SK-N-MC (cell line): ENCODE measurements around the gene CIRBP.

Experiments used
- EZH2 ChIP-seq: fragments of 200-600 bp; sonication (generic); IDR thresholded peaks from one replicate; pipeline ENCODE4 v1.6.1; 2017; ENCODE audit warnings: antibody characterized with exemption
- FOXP2 ChIP-seq: optimal IDR thresholded peaks from 2 replicates; pipeline ENCODE3; 2011; ENCODE audit warnings: mild to moderate bottlenecking, moderate library complexity; ENCODE audit not compliant: insufficient read depth; ENCODE audit errors: extremely low read length, control extremely low read depth
- POLR2AphosphoS5 ChIP-seq: IDR thresholded peaks from 2 replicates; pipeline ENCODE4 v1.6.1; 2012; ENCODE audit warnings: mild to moderate bottlenecking, low read depth, low read length, borderline replicate concordance

GRCh38 chr19:1222394-1222793 lies 46.7 kb upstream of the CIRBP start:
- TF ChIP-seq POLR2AphosphoS5, result no peak
- TF ChIP-seq EZH2, result no peak
- no peak for TF ChIP-seq FOXP2
